Measurements from ENCODE around the gene ZMIZ1. TPM values are rescaled to one million over a fixed set of nuclear protein-coding genes. Genes with fewer than 3 reads are reported as not detected.
A peak's percentile ranks its signal among the peaks of the same experiment; 100 is the strongest.

Gene ZMIZ1
- total RNA-seq, 1 donor from 2014 or later, result 173 TPM

DNA sequence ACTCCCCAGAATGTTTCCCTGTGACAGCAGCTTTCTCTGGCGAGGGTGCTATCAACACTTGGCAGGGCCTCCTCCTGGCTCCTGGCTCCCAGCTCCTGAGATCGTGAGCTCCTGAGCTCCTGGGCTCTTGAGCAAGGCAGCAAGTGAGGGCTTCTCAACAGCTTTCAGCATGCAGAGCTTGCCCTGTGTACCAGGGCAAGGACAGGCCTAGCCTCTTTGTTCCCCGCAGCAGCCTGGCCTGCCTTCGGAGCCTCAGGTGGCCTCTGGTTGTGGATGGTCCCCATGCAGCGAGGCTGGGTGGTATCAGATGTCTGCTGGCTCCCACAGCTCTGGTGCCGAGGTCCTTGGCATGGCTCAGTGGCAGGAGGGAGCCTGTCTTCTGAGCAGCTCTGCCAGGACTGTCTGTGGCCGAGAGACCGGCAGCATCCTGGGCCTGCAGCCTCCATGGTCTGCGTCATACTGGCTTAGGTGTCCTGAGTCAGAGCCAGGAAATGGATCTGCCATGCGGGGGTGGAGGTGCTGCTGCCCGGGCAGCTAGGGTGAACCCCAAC is 44.2 kb downstream of the ZMIZ1 start:
- H3K27me3 Mint-ChIP-seq (ENCODE audit: low read depth), result no peaks in the 10 kb centered on the region
- H3K36me3 Mint-ChIP-seq, result no peaks in the 10 kb centered on the region
- peaks cover 57% of the 10 kb centered on the region for H3K4me1 Mint-ChIP-seq
- DNase-seq (ENCODE audit: low spot score in 2 of 2, unreplicated experiment in 2 of 2), result no peak
- no peaks in the 10 kb centered on the region for H3K9me3 Mint-ChIP-seq
- H3K27ac Mint-ChIP-seq, result peak overlapping the region; percentile 86
- TF ChIP-seq, protein P1, sequence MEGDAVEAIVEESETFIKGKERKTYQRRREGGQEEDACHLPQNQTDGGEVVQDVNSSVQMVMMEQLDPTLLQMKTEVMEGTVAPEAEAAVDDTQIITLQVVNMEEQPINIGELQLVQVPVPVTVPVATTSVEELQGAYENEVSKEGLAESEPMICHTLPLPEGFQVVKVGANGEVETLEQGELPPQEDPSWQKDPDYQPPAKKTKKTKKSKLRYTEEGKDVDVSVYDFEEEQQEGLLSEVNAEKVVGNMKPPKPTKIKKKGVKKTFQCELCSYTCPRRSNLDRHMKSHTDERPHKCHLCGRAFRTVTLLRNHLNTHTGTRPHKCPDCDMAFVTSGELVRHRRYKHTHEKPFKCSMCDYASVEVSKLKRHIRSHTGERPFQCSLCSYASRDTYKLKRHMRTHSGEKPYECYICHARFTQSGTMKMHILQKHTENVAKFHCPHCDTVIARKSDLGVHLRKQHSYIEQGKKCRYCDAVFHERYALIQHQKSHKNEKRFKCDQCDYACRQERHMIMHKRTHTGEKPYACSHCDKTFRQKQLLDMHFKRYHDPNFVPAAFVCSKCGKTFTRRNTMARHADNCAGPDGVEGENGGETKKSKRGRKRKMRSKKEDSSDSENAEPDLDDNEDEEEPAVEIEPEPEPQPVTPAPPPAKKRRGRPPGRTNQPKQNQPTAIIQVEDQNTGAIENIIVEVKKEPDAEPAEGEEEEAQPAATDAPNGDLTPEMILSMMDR (IDR thresholded peaks at IDR 0.05; ENCODE audit: unreplicated experiment), result no peak
- H3K4me3 Mint-ChIP-seq, result no peak overlapping the region

DNA sequence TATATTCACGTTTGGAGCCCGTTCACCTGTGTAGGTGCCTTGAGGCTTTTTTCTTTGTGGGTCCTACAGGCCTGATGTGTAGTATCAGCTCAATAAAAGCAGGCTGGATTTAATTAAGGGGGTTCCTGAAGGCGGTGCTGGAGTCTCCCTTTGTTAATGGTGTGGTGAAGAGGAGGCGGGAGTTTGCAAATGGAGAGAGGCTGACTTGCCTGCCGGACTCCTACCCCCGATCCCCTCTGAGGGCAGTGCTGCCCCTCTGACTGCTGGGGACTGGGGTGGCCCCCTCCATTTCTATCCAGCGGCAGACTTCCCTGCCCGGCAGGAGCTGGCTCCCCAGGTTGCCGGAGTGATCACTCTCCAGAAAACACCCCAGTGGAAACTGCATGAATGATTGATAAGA is 45.1 kb downstream of the ZMIZ1 start:
- Mint-ChIP-seq H3K9me3 (no peaks in the 10 kb centered on the region), H3K4me1 (peaks cover 55% of the 10 kb centered on the region), H3K27me3 (ENCODE audit: low read depth) (no peaks in the 10 kb centered on the region), H3K27ac (peak overlapping the region; percentile 73), H3K36me3 (no peaks in the 10 kb centered on the region), H3K4me3 (peak overlapping the region; percentile 28)
- no peak for DNase-seq (ENCODE audit: low spot score in 2 of 2, unreplicated experiment in 2 of 2)
- TF ChIP-seq, protein P1 (IDR thresholded peaks at IDR 0.05; ENCODE audit: unreplicated experiment), result no peak

DNA sequence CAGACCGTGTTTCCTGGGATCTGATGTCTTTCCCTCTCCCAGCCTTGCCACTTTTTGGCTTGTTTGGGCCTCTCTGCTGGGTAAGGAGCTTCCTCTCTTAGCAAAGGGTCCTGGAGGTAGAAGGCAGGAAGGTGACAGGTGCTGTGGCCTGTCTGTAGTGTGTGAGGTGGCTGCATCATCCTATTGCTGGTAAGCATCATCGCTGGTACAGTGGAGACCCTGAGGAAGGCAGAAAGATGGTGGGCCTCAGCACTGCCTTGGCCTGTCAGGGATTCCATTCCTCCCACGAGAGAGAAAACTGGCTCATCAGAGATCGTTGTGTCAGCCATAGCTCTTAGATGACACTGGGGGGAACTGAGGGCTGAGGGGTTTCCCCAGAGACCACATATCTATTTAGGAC is 46.5 kb downstream of the ZMIZ1 start:
- TF ChIP-seq, protein P1 (IDR thresholded peaks at IDR 0.05; ENCODE audit: unreplicated experiment), result no peak
- no peak for DNase-seq (ENCODE audit: low spot score in 2 of 2, unreplicated experiment in 2 of 2)
- peaks cover 5% of the 10 kb centered on the region for H3K36me3 Mint-ChIP-seq
- H3K4me1 Mint-ChIP-seq, result peaks cover 55% of the 10 kb centered on the region
- H3K27ac Mint-ChIP-seq, result peak overlapping the region; percentile 47
- H3K4me3 Mint-ChIP-seq, result no peak overlapping the region
- H3K9me3 Mint-ChIP-seq, result no peaks in the 10 kb centered on the region
- no peaks in the 10 kb centered on the region for H3K27me3 Mint-ChIP-seq (ENCODE audit: low read depth)

DNA sequence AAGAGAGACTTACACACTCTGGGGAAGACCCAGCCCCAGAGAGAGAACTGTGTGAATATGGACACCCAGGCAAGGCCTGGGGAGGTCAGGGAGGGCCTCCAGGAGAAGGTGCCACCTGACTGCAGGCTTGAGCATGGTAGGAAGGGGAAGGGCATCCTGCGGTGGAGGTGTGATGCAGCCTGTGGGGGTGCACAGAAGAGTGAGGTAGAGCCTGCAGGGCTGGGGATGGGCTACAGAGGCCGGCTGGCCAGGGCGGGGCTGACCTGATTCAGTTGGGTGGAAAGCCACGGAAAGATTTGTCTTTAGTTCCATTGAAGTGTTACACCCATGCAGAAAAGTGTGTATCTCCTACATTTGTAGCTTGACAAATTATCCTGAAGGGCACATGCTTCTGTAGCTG is 47.6 kb downstream of the ZMIZ1 start:
- TF ChIP-seq, protein P1 (IDR thresholded peaks at IDR 0.05; ENCODE audit: unreplicated experiment), result no peak
- Mint-ChIP-seq H3K27me3 (ENCODE audit: low read depth) (no peaks in the 10 kb centered on the region), H3K9me3 (no peaks in the 10 kb centered on the region), H3K27ac (peak overlapping the region; percentile 5), H3K36me3 (peaks cover 9% of the 10 kb centered on the region), H3K4me1 (peaks cover 55% of the 10 kb centered on the region), H3K4me3 (no peak overlapping the region)
- DNase-seq (ENCODE audit: low spot score in 2 of 2, unreplicated experiment in 2 of 2), result no peak

DNA sequence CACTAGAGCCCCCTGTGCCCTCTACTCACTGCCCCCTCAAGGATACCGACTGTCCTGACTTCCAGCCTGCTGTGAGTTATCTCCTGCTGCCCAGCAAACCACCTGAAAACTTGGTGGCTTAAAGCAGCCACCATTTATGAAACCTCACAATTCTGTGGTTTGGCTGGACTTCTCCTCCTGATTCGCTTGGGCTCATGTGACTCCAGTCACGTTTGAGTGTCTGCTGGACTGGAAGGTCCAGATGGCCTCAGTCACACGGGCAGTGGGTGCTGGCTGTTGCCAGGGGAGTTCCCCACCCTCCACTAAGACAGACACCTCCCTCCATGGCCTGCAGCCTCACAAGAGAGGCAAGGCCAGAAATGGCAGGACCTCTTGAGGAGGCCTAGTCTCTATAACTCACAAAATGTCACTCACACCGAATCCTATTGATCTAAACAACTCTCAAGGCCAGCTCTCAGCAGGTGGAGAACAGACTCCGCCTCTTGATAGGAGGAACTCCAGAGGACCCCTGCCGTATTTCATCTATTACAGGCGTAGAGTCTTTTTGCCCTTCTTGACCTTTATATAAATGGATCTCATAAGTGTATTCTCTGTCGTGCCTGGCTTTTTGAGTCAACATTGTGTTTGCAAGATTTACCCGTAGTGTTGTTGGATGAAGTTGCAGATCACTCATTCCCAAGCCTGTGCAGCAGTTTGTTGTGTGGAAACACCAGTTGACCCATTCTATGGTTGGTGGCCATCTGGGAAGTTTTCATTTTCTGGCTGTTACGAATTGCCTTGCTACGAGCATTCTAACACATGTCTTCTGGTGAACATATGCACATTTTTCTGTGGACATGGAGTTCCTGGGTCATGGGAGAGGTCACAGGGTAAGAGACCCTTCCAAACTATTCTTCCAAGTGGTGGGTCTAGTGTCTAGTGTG is 48.3 kb downstream of the ZMIZ1 start:
- H3K36me3 Mint-ChIP-seq, result peaks cover 9% of the 10 kb centered on the region
- H3K27me3 Mint-ChIP-seq (ENCODE audit: low read depth), result no peaks in the 10 kb centered on the region
- DNase-seq (ENCODE audit: low spot score in 2 of 2, unreplicated experiment in 2 of 2), result no peak
- peaks cover 49% of the 10 kb centered on the region for H3K4me1 Mint-ChIP-seq
- TF ChIP-seq, protein P1 (IDR thresholded peaks at IDR 0.05; ENCODE audit: unreplicated experiment), result no peak
- no peak overlapping the region for H3K4me3 Mint-ChIP-seq
- H3K27ac Mint-ChIP-seq, result peak overlapping the region; percentile 45
- H3K9me3 Mint-ChIP-seq, result no peaks in the 10 kb centered on the region

All from mesothelial cell of epicardium (in vitro differentiated cells).